OCI-LY7 (cell line): ENCODE results near the gene MAP3K1.

Experiments
- EZH2phosphoT487 ChIP-seq: fragments of 200-600 bp; sonication (generic); IDR thresholded peaks from 2 replicates; pipeline ENCODE4 v1.6.1; 2018; ENCODE audit warnings: low read depth, borderline replicate concordance, mild to moderate bottlenecking, mixed run types, antibody characterized with exemption, low read length, moderate library complexity, mixed read lengths
- TF ChIP-seq, protein P1 (sequence below): fragments of 200-600 bp; sonication (generic); conservative IDR thresholded peaks from 2 replicates; pipeline ENCODE4 v1.5.1; 2014; ENCODE audit warnings: mild to moderate bottlenecking, antibody characterized with exemption, low read length, moderate library complexity, mixed read lengths

GRCh38 chr5:56845904-56846480 is 30.6 kb downstream of the MAP3K1 start:
- TF ChIP-seq, protein P1, sequence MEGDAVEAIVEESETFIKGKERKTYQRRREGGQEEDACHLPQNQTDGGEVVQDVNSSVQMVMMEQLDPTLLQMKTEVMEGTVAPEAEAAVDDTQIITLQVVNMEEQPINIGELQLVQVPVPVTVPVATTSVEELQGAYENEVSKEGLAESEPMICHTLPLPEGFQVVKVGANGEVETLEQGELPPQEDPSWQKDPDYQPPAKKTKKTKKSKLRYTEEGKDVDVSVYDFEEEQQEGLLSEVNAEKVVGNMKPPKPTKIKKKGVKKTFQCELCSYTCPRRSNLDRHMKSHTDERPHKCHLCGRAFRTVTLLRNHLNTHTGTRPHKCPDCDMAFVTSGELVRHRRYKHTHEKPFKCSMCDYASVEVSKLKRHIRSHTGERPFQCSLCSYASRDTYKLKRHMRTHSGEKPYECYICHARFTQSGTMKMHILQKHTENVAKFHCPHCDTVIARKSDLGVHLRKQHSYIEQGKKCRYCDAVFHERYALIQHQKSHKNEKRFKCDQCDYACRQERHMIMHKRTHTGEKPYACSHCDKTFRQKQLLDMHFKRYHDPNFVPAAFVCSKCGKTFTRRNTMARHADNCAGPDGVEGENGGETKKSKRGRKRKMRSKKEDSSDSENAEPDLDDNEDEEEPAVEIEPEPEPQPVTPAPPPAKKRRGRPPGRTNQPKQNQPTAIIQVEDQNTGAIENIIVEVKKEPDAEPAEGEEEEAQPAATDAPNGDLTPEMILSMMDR, result no peak
- no peak for TF ChIP-seq EZH2phosphoT487
